GM12878 (cell line): ENCODE data around the gene TRAPPC11. TPM values are rescaled to one million over a fixed set of nuclear protein-coding genes. Genes with fewer than 3 reads are reported as not detected.

Experiments
- ATAC-seq: fragments of 200-7000 bp; cut with Tn5 transposase; 3 replicates; pipeline ENCODE4 v1.9.1; 2020; ENCODE audit warnings: mild to moderate bottlenecking, moderate library complexity
- BruUV-seq: library from RNA; stranded (reverse); fragments of 400-500 nt; replicated peaks from 2 replicates; lab custom pipeline; 2021; lab: Mats Ljungman, UMichigan
- CTCF ChIA-PET: fragments of 300-600 bp; sonication (Branson Sonifier 250); formaldehyde crosslinking; extraction: SDS; loops from one replicate; lab custom pipeline; 2021; ENCODE audit warnings: inconsistent platforms; lab: Yijun Ruan, JAX
- POLR2A ChIA-PET: fragments of 350-600 bp; formaldehyde crosslinking; extraction: SDS; loops from one replicate; lab custom pipeline; 2021; ENCODE audit warnings: inconsistent platforms; lab: Charles Lee
- RAD21 ChIA-PET: fragments of 300-600 bp; sonication (Branson Sonifier 250); formaldehyde crosslinking; loops from one replicate; lab custom pipeline; 2023; ENCODE audit warnings: antibody characterized with exemption; ENCODE audit not compliant: unreplicated experiment; lab: Charles Lee
- SMC1A ChIA-PET: fragments of 300-600 bp; sonication (Branson Sonifier 250); formaldehyde crosslinking; loops from one replicate; lab custom pipeline; 2023; ENCODE audit not compliant: unreplicated experiment, uncharacterized antibody; lab: Charles Lee
- DNase-seq: peaks from one replicate; pipeline ENCODE4 v3.0.0-alpha.2; 2011; ENCODE audit warnings: low read depth, low spot score
- FAIRE-seq: peaks from 3 replicates; lab custom pipeline; 2011; peaks lifted over from hg19 to GRCh38; lab: Jason Lieb, UNC
- H2AFZ ChIP-seq: 2 replicates; pipeline ENCODE4 v1.6.0; 2011; ENCODE audit warnings: low read depth, low read length, control low read depth; ENCODE audit not compliant: control insufficient read depth
- H3K27ac ChIP-seq: 2 replicates; pipeline ENCODE4 v1.5.1; 2011; ENCODE audit warnings: control low read depth; ENCODE audit not compliant: control insufficient read depth, insufficient read depth
- H3K27me3 ChIP-seq, 2 experiments: replicated peaks in 1 of 2; 2 replicates each; pipeline versions ENCODE4 v1.6.0 to v1.6.1; 2011; ENCODE audit warnings: low read length in 1 of 2; ENCODE audit not compliant: control insufficient read depth in 2 of 2, insufficient read depth in 2 of 2
- H3K36me3 ChIP-seq, 2 experiments: 2 replicates each; pipeline ENCODE4 v1.5.1; 2011; ENCODE audit warnings: low read length in 1 of 2; ENCODE audit not compliant: control insufficient read depth in 2 of 2, insufficient read depth in 2 of 2
- H3K4me1 ChIP-seq: 2 replicates; pipeline ENCODE4 v1.6.1; 2011; ENCODE audit warnings: mild to moderate bottlenecking, low read length, moderate library complexity, mixed read lengths; ENCODE audit not compliant: control insufficient read depth, insufficient read depth
- H3K4me2 ChIP-seq: 2 replicates; pipeline ENCODE4 v1.6.0; 2011; ENCODE audit warnings: control low read depth; ENCODE audit not compliant: control insufficient read depth, insufficient read depth
- H3K4me3 ChIP-seq: fragments of 200-600 bp; sonication (generic); 2 replicates; pipeline ENCODE4 v1.5.1; 2016
- H3K79me2 ChIP-seq: 2 replicates; pipeline ENCODE4 v1.6.0; 2011; ENCODE audit warnings: low read length; ENCODE audit not compliant: control insufficient read depth, insufficient read depth
- H3K9ac ChIP-seq: 2 replicates; pipeline ENCODE4 v1.8.0; 2011; ENCODE audit warnings: low read length, control low read depth, mixed read lengths; ENCODE audit not compliant: control insufficient read depth, insufficient read depth
- H3K9me3 ChIP-seq: replicated peaks from 3 replicates; pipeline ENCODE4 v1.5.1; 2011; ENCODE audit warnings: mild to moderate bottlenecking, low read length; ENCODE audit not compliant: control insufficient read depth, insufficient read depth
- H4K20me1 ChIP-seq: 2 replicates; pipeline ENCODE4 v1.6.0; 2011; ENCODE audit not compliant: control insufficient read depth, insufficient read depth
- BMI1 ChIP-seq: fragments of 450-650 bp; IDR thresholded peaks from 2 replicates; pipeline ENCODE4 v1.6.1; 2016; ENCODE audit warnings: mild to moderate bottlenecking, moderate library complexity, borderline replicate concordance
- CBX5 ChIP-seq: sonication (generic); IDR thresholded peaks from 2 replicates; pipeline ENCODE4 v1.6.1; 2016; ENCODE audit warnings: low read depth, moderate library complexity, mild to moderate bottlenecking, inconsistent platforms
- HCFC1 ChIP-seq: fragments of 150-350 bp; IDR thresholded peaks from 2 replicates; pipeline ENCODE4 v1.6.1; 2014; ENCODE audit warnings: low read length
- HDGF ChIP-seq: fragments of 450-650 bp; IDR thresholded peaks from 2 replicates; pipeline ENCODE4 v1.6.1; 2016; ENCODE audit warnings: antibody characterized with exemption
- JUND ChIP-seq: IDR thresholded peaks from 2 replicates; pipeline ENCODE4 v1.6.1; 2012; ENCODE audit warnings: low read depth, mild to moderate bottlenecking, low read length, improper control_type of control experiment, moderate library complexity
- NR2C2 ChIP-seq: IDR thresholded peaks from 2 replicates; pipeline ENCODE4 v1.6.1; 2011; ENCODE audit warnings: borderline replicate concordance, low read depth; ENCODE audit not compliant: control insufficient read depth, insufficient read length
- PAX8 ChIP-seq: fragments of 450-650 bp; IDR thresholded peaks from 2 replicates; pipeline ENCODE4 v1.6.1; 2017; ENCODE audit warnings: mild to moderate bottlenecking, moderate library complexity
- TBL1XR1 ChIP-seq: IDR thresholded peaks from 2 replicates; pipeline ENCODE4 v1.6.1; 2012; ENCODE audit warnings: low read depth, low read length, improper control_type of control experiment
- ZBTB40 ChIP-seq: fragments of 450-650 bp; IDR thresholded peaks from 2 replicates; pipeline ENCODE4 v1.6.1; 2016; ENCODE audit warnings: mild to moderate bottlenecking, moderate library complexity, borderline replicate concordance
- WGBS: methylation state at CpG from one replicate; pipeline ENCODE4 v1.1.6; 2016; ENCODE audit warnings: low lambda C conversion rate; ENCODE audit not compliant: insufficient replicate concordance, insufficient coverage; ENCODE audit errors: missing lambda C conversion rate; 5-methylcytosine and 5-hydroxymethylcytosine counted together
- in situ Hi-C: fragments of 300-500 bp; cut with MboI; formaldehyde crosslinking; loops from 9 replicates; pipeline ENCODE4 v1.14.3; 2018; ENCODE audit warnings: mixed read lengths
- intact Hi-C: fragments of 100-400 bp; cut with micrococcal nuclease; formaldehyde crosslinking; loops from one replicate; pipeline ENCODE4 v1.14.2; 2022; ENCODE audit not compliant: unreplicated experiment
- polyA plus RNA-seq, 11 experiments: library from polyadenylated mRNA; depleted of rRNA in 4 of 11; unstranded in 6 of 11; stranded (reverse) in 5 of 11; fragments of >200 nt; fragmentation: Nextera tagmentation in 4 of 11; fragmentation: Illumina TruSeq in 1 of 11; extraction: Ambion mirVana in 4 of 11; extraction: Trizol in 1 of 11; gene quantifications; 1 replicate in 1 of 11; 2 replicates in 10 of 11; pipeline versions ENCODE4 v1.2.1 to v1.2.3, GENCODE V29; 2011 to 2016; ENCODE audit warnings: inconsistent platforms in 2 of 11, missing spikeins in 2 of 11, low read depth in 1 of 11
- total RNA-seq, 4 experiments: library from RNA; depleted of rRNA in 3 of 4; stranded (reverse); fragments of >200 nt in 3 of 4; fragmentation: Illumina TruSeq in 1 of 4; extraction: Trizol in 1 of 4; gene quantifications; 2 replicates each; pipeline versions ENCODE4 v1.2.1 to v1.2.3, GENCODE V29; 2013 to 2021
- TF ChIP-seq, protein P1 (sequence below): fragments of 450-650 bp; IDR thresholded peaks from 2 replicates; pipeline ENCODE4 v1.6.1; 2017; ENCODE audit warnings: antibody characterized with exemption, mild to moderate bottlenecking, moderate library complexity

The TRAPPC11 gene
- total and polyA plus RNA-seq, 10 of the 15 experiments (the other 5 are each of a cell fraction or from before 2014, with no cell fraction given): 7.3 to 40.5 (median 22.3) TPM

- H2AFZ ChIP-seq: no peak overlapping the region
- peaks cover 0 to 2% of the 10 kb centered on the region in 2 experiments; a peak in 2 of 4 replicates for H3K36me3 ChIP-seq
- no peak for FAIRE-seq
- CTCF ChIA-PET: interaction anchor here (1.0 kb wide), 2 partner anchors 14 to 382 kb away, joined by 3 read pairs; no protein-coding TSS in a partner anchor
- H3K9me3 ChIP-seq: no peaks in the 10 kb centered on the region
- no peaks in the 10 kb centered on the region for H3K4me1 ChIP-seq
- no TSS peak for BruUV-seq
- WGBS: 63% methylated on average over 5 of the region's 5 CpGs
- no peaks in the 10 kb centered on the region for H3K79me2 ChIP-seq
- H3K4me2 ChIP-seq: no peak overlapping the region
- H3K27me3 ChIP-seq: no peaks in the 10 kb centered on the region
- H3K9ac ChIP-seq: no peak overlapping the region
- POLR2A ChIA-PET: no interaction called here
- H4K20me1 ChIP-seq: no peaks in the 10 kb centered on the region
- no peak overlapping the region for H3K4me3 ChIP-seq
- DNase-seq: no peak
- RAD21 ChIA-PET: no interaction called here
- in situ Hi-C loops: no loop called here
- TF ChIP-seq ZBTB40 (no peak), NR2C2 (no peak), JUND (no peak), HDGF (no peak), CBX5 (no peak), TBL1XR1 (no peak), PAX8 (no peak), BMI1 (no peak), HCFC1 (no peak)
- TF ChIP-seq, protein P1, sequence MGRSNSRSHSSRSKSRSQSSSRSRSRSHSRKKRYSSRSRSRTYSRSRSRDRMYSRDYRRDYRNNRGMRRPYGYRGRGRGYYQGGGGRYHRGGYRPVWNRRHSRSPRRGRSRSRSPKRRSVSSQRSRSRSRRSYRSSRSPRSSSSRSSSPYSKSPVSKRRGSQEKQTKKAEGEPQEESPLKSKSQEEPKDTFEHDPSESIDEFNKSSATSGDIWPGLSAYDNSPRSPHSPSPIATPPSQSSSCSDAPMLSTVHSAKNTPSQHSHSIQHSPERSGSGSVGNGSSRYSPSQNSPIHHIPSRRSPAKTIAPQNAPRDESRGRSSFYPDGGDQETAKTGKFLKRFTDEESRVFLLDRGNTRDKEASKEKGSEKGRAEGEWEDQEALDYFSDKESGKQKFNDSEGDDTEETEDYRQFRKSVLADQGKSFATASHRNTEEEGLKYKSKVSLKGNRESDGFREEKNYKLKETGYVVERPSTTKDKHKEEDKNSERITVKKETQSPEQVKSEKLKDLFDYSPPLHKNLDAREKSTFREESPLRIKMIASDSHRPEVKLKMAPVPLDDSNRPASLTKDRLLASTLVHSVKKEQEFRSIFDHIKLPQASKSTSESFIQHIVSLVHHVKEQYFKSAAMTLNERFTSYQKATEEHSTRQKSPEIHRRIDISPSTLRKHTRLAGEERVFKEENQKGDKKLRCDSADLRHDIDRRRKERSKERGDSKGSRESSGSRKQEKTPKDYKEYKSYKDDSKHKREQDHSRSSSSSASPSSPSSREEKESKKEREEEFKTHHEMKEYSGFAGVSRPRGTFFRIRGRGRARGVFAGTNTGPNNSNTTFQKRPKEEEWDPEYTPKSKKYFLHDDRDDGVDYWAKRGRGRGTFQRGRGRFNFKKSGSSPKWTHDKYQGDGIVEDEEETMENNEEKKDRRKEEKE: no peak
- TF ChIP-seq, all 136 proteins: peak for 0
- intact Hi-C loops: no loop called here
- no peak overlapping the region for H3K27ac ChIP-seq
- no peak for ATAC-seq
- SMC1A ChIA-PET: no interaction called here
These were observed 22.2 kb upstream of the TRAPPC11 start for GRCh38 chr4:183636923-183637322.
